ENCODE data around the gene KYNU. TPM values are rescaled to one million over a fixed set of nuclear protein-coding genes. Genes with fewer than 3 reads are reported as not detected.

Gene KYNU
- total RNA-seq, 4 donors from 2014 or later: 0.63 to 8.7 (median 4.2) TPM

DNA sequence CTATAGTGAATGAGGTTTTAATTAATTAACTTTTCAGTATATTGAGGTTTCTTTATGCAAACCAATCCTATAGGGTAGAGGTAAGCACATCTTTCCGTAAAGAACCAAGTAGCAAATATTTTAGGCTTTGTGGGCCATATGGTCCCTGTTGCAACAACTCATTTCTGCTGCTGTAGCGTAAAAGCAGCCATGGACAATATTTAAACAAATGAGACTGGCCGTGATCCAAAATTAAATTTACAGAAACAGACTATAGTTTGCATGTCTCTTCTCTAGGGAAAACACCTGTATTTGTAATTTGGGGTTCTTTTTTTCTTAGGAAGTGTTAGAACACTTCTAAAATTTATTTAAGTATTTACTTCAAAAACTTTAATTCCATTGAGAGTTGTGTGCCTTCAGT lies 104.3 kb downstream of the KYNU start:
- Histone ChIP-seq H3K27ac (no peak overlapping the region), H3K4me1 (no peaks in the 10 kb centered on the region), H3K27me3 (no peaks in the 10 kb centered on the region), H3K4me3 (no peak overlapping the region), H3K9me3 (no peaks in the 10 kb centered on the region), H3K36me3 (no peaks in the 10 kb centered on the region)
- TF ChIP-seq EP300 (IDR thresholded peaks at IDR 0.05): no peak
- 74 to 76% methylated on average over 3 of the region's 3 CpGs for WGBS, 2 donors
- no peak for DNase-seq (ENCODE audit: low spot score in 2 of 2)

DNA sequence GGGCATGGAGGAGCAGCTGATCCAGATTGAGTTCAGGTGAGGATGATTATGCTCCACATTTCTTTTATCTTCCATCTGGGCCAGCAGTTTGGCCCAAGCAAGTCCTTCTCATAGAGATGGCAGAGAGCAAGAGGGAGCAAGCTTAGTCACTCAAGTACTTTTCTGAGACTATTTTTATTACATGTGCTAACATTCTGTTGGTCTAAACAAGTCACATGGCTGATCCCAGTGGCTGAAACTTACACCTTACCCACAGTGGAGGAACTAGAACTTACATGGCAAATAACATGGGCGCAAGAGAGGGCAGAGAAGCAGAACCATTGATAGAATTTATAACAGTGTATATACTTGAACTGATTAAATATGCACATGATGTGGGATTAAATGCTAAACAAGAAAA lies 105.7 kb downstream of the KYNU start:
- 95 to 97% methylated on average over 1 of the region's 1 CpG for WGBS, 2 donors
- H3K4me1 ChIP-seq: no peaks in the 10 kb centered on the region
- no peaks in the 10 kb centered on the region for H3K27me3 ChIP-seq
- H3K9me3 ChIP-seq: no peaks in the 10 kb centered on the region
- no peaks in the 10 kb centered on the region for H3K36me3 ChIP-seq
- no peak overlapping the region for H3K4me3 ChIP-seq
- TF ChIP-seq EP300 (IDR thresholded peaks at IDR 0.05): no peak
- no peak for TF ChIP-seq POLR2A (IDR thresholded peaks at IDR 0.05)
- TF ChIP-seq, protein P1, sequence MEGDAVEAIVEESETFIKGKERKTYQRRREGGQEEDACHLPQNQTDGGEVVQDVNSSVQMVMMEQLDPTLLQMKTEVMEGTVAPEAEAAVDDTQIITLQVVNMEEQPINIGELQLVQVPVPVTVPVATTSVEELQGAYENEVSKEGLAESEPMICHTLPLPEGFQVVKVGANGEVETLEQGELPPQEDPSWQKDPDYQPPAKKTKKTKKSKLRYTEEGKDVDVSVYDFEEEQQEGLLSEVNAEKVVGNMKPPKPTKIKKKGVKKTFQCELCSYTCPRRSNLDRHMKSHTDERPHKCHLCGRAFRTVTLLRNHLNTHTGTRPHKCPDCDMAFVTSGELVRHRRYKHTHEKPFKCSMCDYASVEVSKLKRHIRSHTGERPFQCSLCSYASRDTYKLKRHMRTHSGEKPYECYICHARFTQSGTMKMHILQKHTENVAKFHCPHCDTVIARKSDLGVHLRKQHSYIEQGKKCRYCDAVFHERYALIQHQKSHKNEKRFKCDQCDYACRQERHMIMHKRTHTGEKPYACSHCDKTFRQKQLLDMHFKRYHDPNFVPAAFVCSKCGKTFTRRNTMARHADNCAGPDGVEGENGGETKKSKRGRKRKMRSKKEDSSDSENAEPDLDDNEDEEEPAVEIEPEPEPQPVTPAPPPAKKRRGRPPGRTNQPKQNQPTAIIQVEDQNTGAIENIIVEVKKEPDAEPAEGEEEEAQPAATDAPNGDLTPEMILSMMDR (IDR thresholded peaks at IDR 0.05): no peak
- H3K27ac ChIP-seq: no peak overlapping the region
- DNase-seq (ENCODE audit: low spot score in 2 of 2): no peak

DNA sequence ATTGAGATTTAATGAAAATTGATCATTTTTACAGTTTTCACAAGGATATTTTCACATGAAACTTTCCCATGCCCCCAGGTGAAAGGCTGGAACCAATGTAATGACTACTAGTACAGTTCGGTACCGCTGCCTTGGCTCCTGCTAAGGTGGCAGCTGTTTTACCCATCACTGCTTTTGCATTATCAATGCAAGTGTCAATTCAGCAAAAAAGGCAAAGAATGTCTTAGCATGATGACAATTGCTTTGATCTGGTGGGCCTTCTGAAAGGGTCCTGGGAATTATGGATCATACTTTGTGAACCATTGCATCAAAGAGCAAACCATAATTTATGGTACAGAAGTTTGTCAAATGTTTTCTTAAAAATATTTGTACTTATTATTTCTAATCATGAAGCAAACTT lies 107.2 kb downstream of the KYNU start:
- no peaks in the 10 kb centered on the region for H3K36me3 ChIP-seq
- TF ChIP-seq POLR2A (IDR thresholded peaks at IDR 0.05) (no peak), EP300 (IDR thresholded peaks at IDR 0.05) (no peak)
- TF ChIP-seq, protein P1 (IDR thresholded peaks at IDR 0.05): no peak
- H3K9me3 ChIP-seq: no peaks in the 10 kb centered on the region
- WGBS, 2 donors: 93 to 96% methylated on average over 2 of the region's 2 CpGs
- H3K27me3 ChIP-seq: no peaks in the 10 kb centered on the region
- no peak overlapping the region for H3K27ac ChIP-seq
- DNase-seq (ENCODE audit: low spot score in 2 of 2): no peak
- H3K4me3 ChIP-seq: no peak overlapping the region
- H3K4me1 ChIP-seq: no peaks in the 10 kb centered on the region

DNA sequence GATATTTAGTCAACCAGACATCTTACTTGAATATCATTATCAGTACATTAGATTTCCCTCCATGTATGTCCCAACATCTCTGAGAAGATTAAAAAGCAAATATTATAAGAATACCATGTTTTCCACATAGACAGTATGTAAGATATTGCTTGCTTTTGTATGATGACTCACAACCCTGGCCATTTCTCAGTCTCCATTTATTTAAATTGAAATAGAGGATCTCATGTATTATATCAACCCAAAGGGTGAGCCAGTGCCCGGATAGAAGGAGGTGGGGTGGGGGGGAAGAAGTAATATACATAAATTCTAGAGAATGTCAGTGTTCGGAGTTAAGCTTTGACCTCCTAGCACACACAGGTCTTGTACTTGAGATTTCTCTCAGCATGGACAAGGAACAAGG lies 109.6 kb downstream of the KYNU start:
- Histone ChIP-seq H3K36me3 (no peaks in the 10 kb centered on the region), H3K9me3 (no peaks in the 10 kb centered on the region), H3K4me1 (no peaks in the 10 kb centered on the region), H3K27me3 (no peaks in the 10 kb centered on the region), H3K4me3 (no peak overlapping the region), H3K27ac (no peak overlapping the region)
- DNase-seq (ENCODE audit: low spot score in 2 of 2): no peak
- no peak for TF ChIP-seq EP300 (IDR thresholded peaks at IDR 0.05)
- no peak for TF ChIP-seq POLR2A (IDR thresholded peaks at IDR 0.05)
- TF ChIP-seq, protein P1 (IDR thresholded peaks at IDR 0.05): no peak
- WGBS, 2 donors: 68 to 77% methylated on average over 2 of the region's 2 CpGs

DNA sequence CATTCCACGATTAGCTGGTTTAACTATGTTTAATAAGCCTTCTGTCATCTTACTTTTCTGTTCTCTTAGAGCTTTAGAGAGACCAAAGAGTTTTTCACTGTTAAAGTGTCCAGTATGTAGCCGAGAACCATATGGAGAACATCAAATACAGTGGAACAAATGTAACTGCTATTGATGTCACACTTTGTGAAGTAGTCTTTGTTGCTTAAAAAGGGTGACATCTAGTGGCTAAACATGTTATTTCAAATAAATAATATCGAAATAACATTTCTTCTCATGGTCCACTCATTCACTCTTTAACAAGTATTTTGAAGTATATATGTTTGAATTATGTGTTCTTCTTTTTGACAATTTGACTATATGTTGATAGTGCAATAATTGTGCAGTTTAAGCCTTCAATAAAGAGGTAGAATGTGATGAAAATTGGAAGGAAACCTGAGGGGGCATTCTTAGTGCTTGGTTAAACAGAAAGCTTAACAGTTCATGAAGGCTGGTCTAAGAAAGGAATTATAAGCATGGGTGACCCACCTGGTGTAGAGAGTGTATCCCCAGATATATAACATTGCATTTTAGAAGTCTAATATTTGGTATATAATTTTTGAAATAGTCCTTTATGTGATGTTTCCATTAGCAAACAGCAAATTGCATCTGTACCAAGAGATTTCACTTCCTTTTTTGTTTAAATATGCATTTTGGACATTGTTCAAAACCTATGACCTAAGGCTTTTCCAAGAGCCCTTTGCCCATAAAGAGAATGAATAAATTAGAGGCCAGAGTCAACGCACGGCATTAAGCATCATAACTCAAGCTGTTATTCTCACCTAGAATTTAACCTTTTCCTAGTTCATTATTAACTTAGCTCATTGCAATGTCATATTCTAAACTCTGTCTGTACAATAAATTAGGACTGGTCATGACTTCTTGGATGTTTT lies 112.1 kb downstream of the KYNU start:
- Histone ChIP-seq H3K36me3 (no peaks in the 10 kb centered on the region), H3K9me3 (no peaks in the 10 kb centered on the region), H3K27ac (no peak overlapping the region), H3K27me3 (no peaks in the 10 kb centered on the region), H3K4me3 (no peak overlapping the region), H3K4me1 (no peaks in the 10 kb centered on the region)
- no peak for DNase-seq (ENCODE audit: low spot score in 2 of 2)
- TF ChIP-seq POLR2A (IDR thresholded peaks at IDR 0.05): no peak
- TF ChIP-seq, protein P1 (IDR thresholded peaks at IDR 0.05): peak in 3 of 5 experiments; percentile 41 to 49 (median 46)
- 29 to 37% methylated on average over 5 of the region's 5 CpGs for WGBS, 2 donors

All from tibial nerve (tissue), 4 donors.